ENCODE data around the gene HLA-DOA. TPM values are rescaled to one million over a fixed set of nuclear protein-coding genes. Genes with fewer than 3 reads are reported as not detected.

The HLA-DOA gene
- total RNA-seq, 3 donors from 2014 or later (not counting 1 experiment from before 2014, with no cell fraction given) = 1.2 to 4.3 (median 3.6) TPM

DNA sequence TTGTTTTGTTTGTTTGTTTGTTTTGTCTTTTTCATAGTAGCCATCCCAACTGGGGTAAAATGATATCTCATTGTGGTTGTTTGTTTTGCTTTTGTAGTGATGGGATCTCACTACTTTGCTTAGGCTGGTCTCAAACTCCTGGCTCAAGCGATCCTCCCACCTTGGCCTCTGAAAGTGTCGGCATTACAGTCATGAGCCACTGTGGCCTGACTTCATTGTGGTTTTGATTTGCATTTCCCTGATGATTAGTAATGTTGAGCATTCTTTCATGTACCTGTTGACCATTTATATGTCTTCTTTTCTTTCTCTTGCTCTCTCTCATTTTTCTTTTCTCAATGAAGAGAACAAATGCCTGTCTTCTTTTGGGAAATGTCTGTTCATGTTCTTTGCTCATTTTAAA is 30.8 kb upstream of the HLA-DOA start:
- DNase-seq (no peak), ATAC-seq (no peak)
- H3K4me3 ChIP-seq (ENCODE audit: low read length) = no peak overlapping the region
- H3K36me3 ChIP-seq (ENCODE audit: control insufficient read depth, insufficient read depth, low read length) = no peaks in the 10 kb centered on the region
- TF ChIP-seq, protein P1, sequence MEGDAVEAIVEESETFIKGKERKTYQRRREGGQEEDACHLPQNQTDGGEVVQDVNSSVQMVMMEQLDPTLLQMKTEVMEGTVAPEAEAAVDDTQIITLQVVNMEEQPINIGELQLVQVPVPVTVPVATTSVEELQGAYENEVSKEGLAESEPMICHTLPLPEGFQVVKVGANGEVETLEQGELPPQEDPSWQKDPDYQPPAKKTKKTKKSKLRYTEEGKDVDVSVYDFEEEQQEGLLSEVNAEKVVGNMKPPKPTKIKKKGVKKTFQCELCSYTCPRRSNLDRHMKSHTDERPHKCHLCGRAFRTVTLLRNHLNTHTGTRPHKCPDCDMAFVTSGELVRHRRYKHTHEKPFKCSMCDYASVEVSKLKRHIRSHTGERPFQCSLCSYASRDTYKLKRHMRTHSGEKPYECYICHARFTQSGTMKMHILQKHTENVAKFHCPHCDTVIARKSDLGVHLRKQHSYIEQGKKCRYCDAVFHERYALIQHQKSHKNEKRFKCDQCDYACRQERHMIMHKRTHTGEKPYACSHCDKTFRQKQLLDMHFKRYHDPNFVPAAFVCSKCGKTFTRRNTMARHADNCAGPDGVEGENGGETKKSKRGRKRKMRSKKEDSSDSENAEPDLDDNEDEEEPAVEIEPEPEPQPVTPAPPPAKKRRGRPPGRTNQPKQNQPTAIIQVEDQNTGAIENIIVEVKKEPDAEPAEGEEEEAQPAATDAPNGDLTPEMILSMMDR (IDR thresholded peaks at IDR 0.05) = no peak
- no peaks in the 10 kb centered on the region for H3K9me3 ChIP-seq (ENCODE audit: control insufficient read depth, insufficient read depth, low read length)
- Mint-ChIP-seq H3K27ac (no peak overlapping the region), H3K4me3 (no peak overlapping the region), H3K9me3 (peaks cover 0 to 4% of the 10 kb centered on the region in 2 donors), H3K36me3 (peaks cover 9% of the 10 kb centered on the region), H3K4me1 (no peaks in the 10 kb centered on the region), H3K27me3 (ENCODE audit: low read depth in 2 of 2) (peaks cover 30 to 43% of the 10 kb centered on the region in 2 donors)
- no peak overlapping the region for H3K27ac ChIP-seq (ENCODE audit: low read length)
- H3K27me3 ChIP-seq (ENCODE audit: control insufficient read depth, insufficient read depth, low read length) = peaks cover 4% of the 10 kb centered on the region
- no peaks in the 10 kb centered on the region for H3K4me1 ChIP-seq (ENCODE audit: control insufficient read depth, insufficient read depth, low read length)
- intact Hi-C loops (cut with micrococcal nuclease) = no loop called here
- 88% methylated on average over 2 of the region's 2 CpGs for WGBS (ENCODE audit: insufficient coverage)

DNA sequence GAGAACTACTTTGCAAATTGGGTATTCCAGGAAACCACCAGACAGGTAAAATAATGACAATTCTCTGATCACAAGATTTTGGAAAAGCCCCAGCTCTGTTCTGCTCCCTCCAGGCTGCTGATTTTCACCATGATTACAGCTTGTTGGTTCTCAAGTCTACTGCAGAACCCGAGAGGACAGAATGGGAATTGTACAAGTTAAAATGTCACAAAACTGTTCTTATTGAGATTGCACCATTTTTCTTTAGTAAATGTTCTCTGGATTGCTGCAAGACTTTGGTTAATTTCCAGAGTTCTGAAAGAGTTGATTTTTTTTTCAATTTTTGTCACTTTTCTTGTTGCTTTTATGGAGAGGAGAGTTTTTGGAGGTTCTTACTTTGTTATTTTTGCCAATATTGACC is 27.1 kb upstream of the HLA-DOA start:
- Histone ChIP-seq H3K36me3 (ENCODE audit: control insufficient read depth, insufficient read depth, low read length) (no peaks in the 10 kb centered on the region), H3K27me3 (ENCODE audit: control insufficient read depth, insufficient read depth, low read length) (peaks cover 4% of the 10 kb centered on the region), H3K27ac (ENCODE audit: low read length) (no peak overlapping the region), H3K9me3 (ENCODE audit: control insufficient read depth, insufficient read depth, low read length) (peaks cover 2% of the 10 kb centered on the region), H3K4me3 (ENCODE audit: low read length) (no peak overlapping the region), H3K4me1 (ENCODE audit: control insufficient read depth, insufficient read depth, low read length) (no peaks in the 10 kb centered on the region)
- H3K27me3 Mint-ChIP-seq (ENCODE audit: low read depth in 2 of 2) = peaks cover 28 to 45% of the 10 kb centered on the region in 2 donors
- peaks cover 17% of the 10 kb centered on the region for H3K36me3 Mint-ChIP-seq
- intact Hi-C loops (cut with micrococcal nuclease) = no loop called here
- H3K27ac Mint-ChIP-seq = no peak overlapping the region
- H3K9me3 Mint-ChIP-seq = peaks cover 0 to 10% of the 10 kb centered on the region in 2 donors
- no peak overlapping the region for H3K4me3 Mint-ChIP-seq
- TF ChIP-seq, protein P1 (IDR thresholded peaks at IDR 0.05) = no peak
- no peaks in the 10 kb centered on the region for H3K4me1 Mint-ChIP-seq
- WGBS (ENCODE audit: insufficient coverage) = 90% methylated on average over 1 of the region's 1 CpG
- ATAC-seq (no peak), DNase-seq (no peak)

DNA sequence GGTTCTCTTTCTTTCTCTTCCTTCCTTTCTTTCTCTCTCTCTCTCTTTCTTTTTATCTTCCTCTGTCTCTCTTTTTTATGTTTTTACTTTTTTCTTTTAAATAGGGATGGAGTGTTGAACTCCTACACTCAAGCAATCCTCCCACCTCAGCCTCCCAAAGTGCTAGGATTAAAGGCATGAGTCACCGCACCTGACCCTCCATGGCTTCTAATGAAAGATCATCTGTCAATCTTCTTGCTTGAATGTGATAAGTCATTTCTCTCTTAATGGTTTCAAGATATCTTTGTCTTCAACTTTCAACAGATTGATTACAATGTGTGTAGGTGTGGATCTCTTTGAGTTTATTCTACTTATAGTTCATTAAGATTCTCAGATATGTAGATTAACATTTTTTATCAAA is 25.2 kb upstream of the HLA-DOA start:
- H3K27me3 Mint-ChIP-seq (ENCODE audit: low read depth in 2 of 2) = peaks cover 28 to 45% of the 10 kb centered on the region in 2 donors
- Histone ChIP-seq H3K27ac (ENCODE audit: low read length) (no peak overlapping the region), H3K27me3 (ENCODE audit: control insufficient read depth, insufficient read depth, low read length) (peaks cover 4% of the 10 kb centered on the region), H3K9me3 (ENCODE audit: control insufficient read depth, insufficient read depth, low read length) (peaks cover 2% of the 10 kb centered on the region), H3K36me3 (ENCODE audit: control insufficient read depth, insufficient read depth, low read length) (no peaks in the 10 kb centered on the region), H3K4me1 (ENCODE audit: control insufficient read depth, insufficient read depth, low read length) (peaks cover 6% of the 10 kb centered on the region), H3K4me3 (ENCODE audit: low read length) (no peak overlapping the region)
- no peak overlapping the region for H3K4me3 Mint-ChIP-seq
- intact Hi-C loops (cut with micrococcal nuclease) = no loop called here
- TF ChIP-seq, protein P1 (IDR thresholded peaks at IDR 0.05) = no peak
- peaks cover 17% of the 10 kb centered on the region for H3K36me3 Mint-ChIP-seq
- peaks cover 0 to 10% of the 10 kb centered on the region in 2 donors for H3K9me3 Mint-ChIP-seq
- no peaks in the 10 kb centered on the region for H3K4me1 Mint-ChIP-seq
- H3K27ac Mint-ChIP-seq = no peak overlapping the region
- DNase-seq (no peak), ATAC-seq (no peak)
- no CpG with 5 or more reads among the region's 1 CpG for WGBS (ENCODE audit: insufficient coverage)

DNA sequence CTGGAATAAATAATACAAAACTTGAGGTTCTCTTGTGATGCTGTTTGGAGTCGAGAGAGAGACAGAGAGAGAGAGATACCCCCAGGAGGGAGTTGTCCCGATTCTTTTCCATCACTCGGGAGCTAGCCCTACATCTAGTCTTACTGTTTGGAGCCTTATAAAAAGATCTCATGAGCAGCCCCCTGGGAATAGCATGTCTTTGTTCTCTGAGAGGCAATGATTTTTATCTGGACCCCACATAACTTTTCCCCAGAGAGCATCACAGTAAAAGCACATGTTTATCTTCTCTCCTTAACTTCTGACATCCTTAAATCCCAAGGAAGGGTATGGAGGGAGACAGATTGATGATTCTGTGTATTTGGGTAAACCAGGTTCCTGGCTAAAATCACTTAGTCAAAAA is 20.9 kb upstream of the HLA-DOA start:
- no peak overlapping the region for H3K4me3 ChIP-seq (ENCODE audit: low read length)
- ATAC-seq = no peak
- WGBS (ENCODE audit: insufficient coverage) = 63% methylated on average over 3 of the region's 3 CpGs
- peaks cover 9% of the 10 kb centered on the region for H3K36me3 Mint-ChIP-seq
- H3K36me3 ChIP-seq (ENCODE audit: control insufficient read depth, insufficient read depth, low read length) = no peaks in the 10 kb centered on the region
- H3K27ac Mint-ChIP-seq = peak overlapping the region in 1 of 2 donors; percentile 56
- no peaks in the 10 kb centered on the region for H3K27me3 ChIP-seq (ENCODE audit: control insufficient read depth, insufficient read depth, low read length)
- TF ChIP-seq, protein P1 (IDR thresholded peaks at IDR 0.05) = no peak
- peak overlapping the region; percentile 99 for H3K27ac ChIP-seq (ENCODE audit: low read length)
- H3K4me1 ChIP-seq (ENCODE audit: control insufficient read depth, insufficient read depth, low read length) = peaks cover 14% of the 10 kb centered on the region
- H3K4me1 Mint-ChIP-seq = no peaks in the 10 kb centered on the region
- peaks cover 0 to 6% of the 10 kb centered on the region in 2 donors for H3K9me3 Mint-ChIP-seq
- peaks cover 21 to 35% of the 10 kb centered on the region in 2 donors for H3K27me3 Mint-ChIP-seq (ENCODE audit: low read depth in 2 of 2)
- no peak for DNase-seq
- H3K4me3 Mint-ChIP-seq = no peak overlapping the region
- intact Hi-C loops (cut with micrococcal nuclease) = no loop called here
- peaks cover 2% of the 10 kb centered on the region for H3K9me3 ChIP-seq (ENCODE audit: control insufficient read depth, insufficient read depth, low read length)
